ENCODE measurements around the gene CCDC69.

- TF ChIP-seq POLR2AphosphoS5 (IDR thresholded peaks at IDR 0.05; ENCODE audit: low read depth, low read length) (no peak), POLR2A (IDR thresholded peaks at IDR 0.05; ENCODE audit: low read depth, low read length) (no peak), TAF1 (IDR thresholded peaks at IDR 0.05; ENCODE audit: borderline replicate concordance, low read depth, low read length) (no peak)
Observed at GRCh38 chr5:151240924-151241635, 17.2 kb upstream of the CCDC69 start.
